ENCODE results near the gene FMO4. TPM values are rescaled to one million over a fixed set of nuclear protein-coding genes. Genes with fewer than 3 reads are reported as not detected.
"Not testable (repeated sequence)": the region's sequence is repeated elsewhere in the genome, so short reads cannot be mapped to it uniquely, and the experiment has no call there.

FMO4 gene
- polyA plus RNA-seq, 6 donors from 2014 or later: 1.9 to 7.2 (median 4.5) TPM

- H3K27me3 Mint-ChIP-seq: peaks cover 15 to 21% (median 17%) of the 10 kb centered on the region in 3 donors
- DNase-seq: no peak
These were observed 18.2 kb upstream of the FMO4 start for GRCh38 chr1:171295821-171296220.

GRCh38 chr1:171296897-171297296 is 17.1 kb upstream of the FMO4 start:
- no peak for DNase-seq
- Mint-ChIP-seq H3K36me3 (peaks cover 15 to 32% of the 10 kb centered on the region in 2 donors), H3K27me3 (peaks cover 17 to 25% (median 18%) of the 10 kb centered on the region in 3 donors), H3K4me3 (peak overlapping the region in 1 of 8 donors; percentile 35), H3K4me1 (no peaks in the 10 kb centered on the region), H3K27ac (no peak overlapping the region), H3K9me3 (peaks cover 11 to 43% (median 37%) of the 10 kb centered on the region in 7 donors)
- ATAC-seq (ENCODE audit: low read depth in 2 of 2): no peak

More at GRCh38 chr1:171295821-171296220, 18.2 kb upstream of the FMO4 start:
- no peak for ATAC-seq (ENCODE audit: low read depth in 2 of 2)
- Mint-ChIP-seq H3K4me3 (no peak overlapping the region), H3K36me3 (peaks cover 5 to 21% of the 10 kb centered on the region in 2 donors), H3K27ac (no peak overlapping the region), H3K4me1 (no peaks in the 10 kb centered on the region), H3K9me3 (peaks cover 6 to 32% (median 26%) of the 10 kb centered on the region in 7 donors)

- no peak overlapping the region for H3K27ac Mint-ChIP-seq
- peaks cover 20 to 59% (median 47%) of the 10 kb centered on the region in 7 donors for H3K9me3 Mint-ChIP-seq
- DNase-seq (no peak), ATAC-seq (ENCODE audit: low read depth in 2 of 2) (no peak)
- H3K4me1 Mint-ChIP-seq: no peaks in the 10 kb centered on the region
- H3K4me3 Mint-ChIP-seq: no peak overlapping the region
- peaks cover 10 to 29% (median 12%) of the 10 kb centered on the region in 3 donors for H3K27me3 Mint-ChIP-seq
- H3K36me3 Mint-ChIP-seq: peaks cover 17 to 43% of the 10 kb centered on the region in 2 donors
These were observed 15.3 kb upstream of the FMO4 start for GRCh38 chr1:171298696-171299095.

GRCh38 chr1:171299342-171299741 is 14.6 kb upstream of the FMO4 start:
- peaks cover 20 to 64% (median 47%) of the 10 kb centered on the region in 7 donors for H3K9me3 Mint-ChIP-seq
- H3K27ac Mint-ChIP-seq: no peak overlapping the region
- peaks cover 17 to 45% of the 10 kb centered on the region in 2 donors for H3K36me3 Mint-ChIP-seq
- no peaks in the 10 kb centered on the region for H3K4me1 Mint-ChIP-seq
- no peak for ATAC-seq (ENCODE audit: low read depth in 2 of 2)
- no peak for DNase-seq
- H3K4me3 Mint-ChIP-seq: no peak overlapping the region
- peaks cover 10 to 29% (median 10%) of the 10 kb centered on the region in 3 donors for H3K27me3 Mint-ChIP-seq

- no peak for DNase-seq
- Mint-ChIP-seq H3K4me3 (no peak overlapping the region), H3K27ac (no peak overlapping the region), H3K9me3 (peaks cover 23 to 74% (median 49%) of the 10 kb centered on the region in 7 donors), H3K27me3 (peaks cover 5 to 21% (median 10%) of the 10 kb centered on the region in 3 donors), H3K4me1 (no peaks in the 10 kb centered on the region), H3K36me3 (peaks cover 17 to 50% of the 10 kb centered on the region in 2 donors)
- no peak for ATAC-seq (ENCODE audit: low read depth in 2 of 2)
These were observed 13.6 kb upstream of the FMO4 start for GRCh38 chr1:171300401-171300800.

- Mint-ChIP-seq H3K36me3 (no peaks in the 10 kb centered on the region), H3K27me3 (no peaks in the 10 kb centered on the region), H3K27ac (peak overlapping the region in 2 of 6 donors; percentile 27 to 62), H3K9me3 (peaks cover 0 to 8% (median 0%) of the 10 kb centered on the region in 7 donors), H3K4me3 (no peak overlapping the region), H3K4me1 (peaks cover 7 to 23% (median 15%) of the 10 kb centered on the region in 3 donors)
- DNase-seq (no peak), ATAC-seq (ENCODE audit: low read depth in 2 of 2) (no peak)
These were observed 3.3 kb upstream of the FMO4 start for GRCh38 chr1:171310661-171311087.

GRCh38 chr1:171311771-171312558 is 2.0 kb upstream of the FMO4 start:
- peak overlapping the region in 4 of 6 donors; percentile 13 to 61 (median 38) for H3K27ac Mint-ChIP-seq
- no peak overlapping the region for H3K4me3 Mint-ChIP-seq
- no peak for DNase-seq
- ATAC-seq (ENCODE audit: low read depth in 2 of 2): no peak
- H3K27me3 Mint-ChIP-seq: no peaks in the 10 kb centered on the region
- H3K36me3 Mint-ChIP-seq: no peaks in the 10 kb centered on the region
- H3K9me3 Mint-ChIP-seq: peaks cover 0 to 5% (median 0%) of the 10 kb centered on the region in 7 donors
- peaks cover 7 to 26% (median 15%) of the 10 kb centered on the region in 3 donors for H3K4me1 Mint-ChIP-seq

- ATAC-seq (ENCODE audit: low read depth in 2 of 2) (peak; percentile 59 to 60), DNase-seq (peak; percentile 49)
These were observed 606 bp upstream of the FMO4 start for GRCh38 chr1:171313319-171313834.

GRCh38 chr1:171329251-171329650 is 15.3 kb downstream of the FMO4 start:
- DNase-seq (no peak), ATAC-seq (ENCODE audit: low read depth in 2 of 2) (no peak)
- Mint-ChIP-seq H3K27ac (no peak overlapping the region), H3K36me3 (peaks cover 0 to 6% of the 10 kb centered on the region in 2 donors), H3K4me1 (peaks cover 0 to 5% (median 0%) of the 10 kb centered on the region in 3 donors), H3K4me3 (no peak overlapping the region), H3K27me3 (no peaks in the 10 kb centered on the region), H3K9me3 (peaks cover 0 to 2% (median 0%) of the 10 kb centered on the region in 7 donors)

More at GRCh38 chr1:171313319-171313834, 606 bp upstream of the FMO4 start:
- Mint-ChIP-seq H3K9me3 (peaks cover 0 to 5% (median 0%) of the 10 kb centered on the region in 7 donors), H3K27ac (peak overlapping the region; percentile 84 to 98 (median 94)), H3K4me1 (peaks cover 7 to 26% (median 15%) of the 10 kb centered on the region in 3 donors), H3K27me3 (no peaks in the 10 kb centered on the region), H3K4me3 (peak overlapping the region in 7 of 8 donors; percentile 62 to 86 (median 78)), H3K36me3 (peaks cover 0 to 8% of the 10 kb centered on the region in 2 donors)

- no peaks in the 10 kb centered on the region for H3K27me3 Mint-ChIP-seq
These were observed 20.1 kb downstream of the FMO4 start for GRCh38 chr1:171334024-171334640.

GRCh38 chr1:171335964-171336363 is 22.0 kb downstream of the FMO4 start:
- peaks cover 13 to 23% of the 10 kb centered on the region in 2 donors for H3K36me3 Mint-ChIP-seq
- peaks cover 0 to 4% (median 0%) of the 10 kb centered on the region in 7 donors for H3K9me3 Mint-ChIP-seq
- no peak overlapping the region for H3K4me3 Mint-ChIP-seq
- no peaks in the 10 kb centered on the region for H3K27me3 Mint-ChIP-seq
- no peak for ATAC-seq (ENCODE audit: low read depth in 2 of 2)
- no peaks in the 10 kb centered on the region for H3K4me1 Mint-ChIP-seq
- no peak overlapping the region for H3K27ac Mint-ChIP-seq
- DNase-seq: no peak

More at GRCh38 chr1:171334024-171334640, 20.1 kb downstream of the FMO4 start:
- DNase-seq (no peak), ATAC-seq (ENCODE audit: low read depth in 2 of 2) (no peak)
- Mint-ChIP-seq H3K36me3 (peaks cover 16 to 18% of the 10 kb centered on the region in 2 donors), H3K27ac (no peak overlapping the region), H3K9me3 (no peaks in the 10 kb centered on the region), H3K4me1 (peaks cover 0 to 3% (median 0%) of the 10 kb centered on the region in 3 donors), H3K4me3 (no peak overlapping the region)

GRCh38 chr1:171339345-171339744 is 25.4 kb downstream of the FMO4 start:
- H3K27me3 Mint-ChIP-seq; H3K4me1 Mint-ChIP-seq; DNase-seq; ATAC-seq (ENCODE audit: low read depth in 2 of 2); H3K4me3 Mint-ChIP-seq: not testable (repeated sequence)
- Mint-ChIP-seq H3K36me3 (peaks cover 17 to 35% of the 10 kb centered on the region in 2 donors), H3K9me3 (peaks cover 0 to 11% (median 0%) of the 10 kb centered on the region in 7 donors), H3K27ac (peak overlapping the region in 1 of 6 donors; percentile 71)

Measured in naive B cell (primary cell).